GM19324 (cell line): ENCODE results near the gene LAMP2.
"Not testable (repeated sequence)": the region's sequence is repeated elsewhere in the genome, so short reads cannot be mapped to it uniquely, and the experiment has no call there.

ENCODE experiments used
- ATAC-seq: cut with Tn5 transposase; IDR thresholded peaks from one replicate; pipeline ENCODE4 v1.9.1; 2021; ENCODE audit warnings: mild to moderate bottlenecking, moderate library complexity; ENCODE audit not compliant: unreplicated experiment, low FRiP score

LAMP2 gene

GRCh38 chrX:120468825-120469525, at the start of gene LAMP2:
LAMP2 (minus strand) TSS chrX:120469296; CDS start chrX:120469169, 127 bp downstream.
- ATAC-seq, result peak; percentile 95

DNA sequence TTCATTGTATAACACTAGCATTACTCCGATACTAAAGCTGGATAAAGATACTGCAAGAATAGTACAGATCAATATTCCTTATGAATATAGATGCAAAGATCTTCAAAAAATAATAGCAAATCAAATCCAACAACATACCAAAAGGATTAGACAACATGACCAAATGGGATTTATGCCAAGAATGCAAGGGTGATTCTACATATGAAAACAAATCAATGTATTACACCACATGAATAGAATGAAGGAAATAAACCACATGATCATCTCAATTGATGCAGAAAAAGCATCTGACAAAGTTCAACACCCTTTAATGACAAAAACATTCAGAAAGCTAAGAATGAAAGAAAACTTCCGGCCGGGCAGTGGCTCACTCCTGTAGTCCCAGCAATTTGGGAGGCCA, 48.8 kb upstream of the LAMP2 start:
- no peak for ATAC-seq

DNA sequence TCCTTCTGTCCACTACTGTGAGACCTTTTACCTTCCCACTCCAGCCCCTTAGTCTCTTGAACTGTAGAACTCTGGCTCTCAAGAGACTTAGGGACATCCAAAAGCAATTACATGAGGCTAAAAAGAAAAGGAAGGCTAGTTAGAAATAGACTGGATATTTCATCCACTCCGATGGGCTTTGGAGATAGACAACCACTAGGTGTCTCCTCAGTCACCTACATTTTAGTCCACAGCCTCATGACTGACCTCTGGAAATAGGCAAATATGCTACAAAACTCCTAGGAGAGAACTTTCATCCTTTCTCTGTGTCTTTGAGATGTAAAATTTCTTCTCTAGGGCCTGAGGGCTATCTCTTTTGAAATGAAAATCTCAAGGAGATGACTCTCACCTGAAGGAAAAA, 45.1 kb upstream of the LAMP2 start:
- ATAC-seq, result no peak

- no peak for ATAC-seq
Observed at GRCh38 chrX:120512627-120513026, 43.5 kb upstream of the LAMP2 start.

GRCh38 chrX:120512222-120512621, 43.1 kb upstream of the LAMP2 start:
- ATAC-seq, result no peak

- ATAC-seq, result no peak
Observed at GRCh38 chrX:120504569-120504968, 35.5 kb upstream of the LAMP2 start.

DNA sequence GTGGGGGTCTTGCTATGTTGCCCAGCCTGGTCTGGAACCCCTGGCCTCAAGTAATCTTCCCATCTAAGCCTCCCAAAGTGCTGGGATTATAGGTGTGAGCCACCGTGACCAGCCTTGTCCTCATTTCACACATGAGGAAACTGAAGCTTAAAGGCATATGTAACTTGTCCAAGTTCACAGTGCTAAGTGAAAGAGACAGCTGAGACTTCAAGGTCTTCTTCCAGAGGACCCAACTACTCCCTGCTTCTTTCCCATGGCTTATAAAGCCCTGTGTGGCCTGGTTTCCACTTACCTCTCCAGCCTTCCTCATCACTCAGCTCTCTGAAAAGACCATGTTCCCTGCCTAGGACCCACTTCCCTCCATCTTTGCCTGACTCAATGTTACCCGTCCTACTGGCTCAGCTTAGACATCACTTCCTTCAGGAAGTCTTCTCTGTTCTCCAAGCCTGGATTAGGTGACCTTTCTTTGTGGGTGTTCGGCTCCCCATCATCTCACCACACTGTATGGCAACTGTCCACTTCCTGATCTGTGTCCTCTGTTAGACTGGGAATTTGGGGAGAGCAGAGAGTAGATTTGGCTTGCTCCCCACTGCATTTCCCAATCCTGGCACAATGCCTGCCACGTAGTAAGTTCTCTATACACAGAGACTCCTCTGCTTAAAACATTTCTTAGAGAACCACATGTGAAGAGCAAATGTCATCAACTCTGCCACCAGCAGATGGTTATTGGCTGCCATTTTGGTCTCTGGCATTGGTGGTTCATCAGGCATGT, 30.4 kb upstream of the LAMP2 start:
- no peak for ATAC-seq

DNA sequence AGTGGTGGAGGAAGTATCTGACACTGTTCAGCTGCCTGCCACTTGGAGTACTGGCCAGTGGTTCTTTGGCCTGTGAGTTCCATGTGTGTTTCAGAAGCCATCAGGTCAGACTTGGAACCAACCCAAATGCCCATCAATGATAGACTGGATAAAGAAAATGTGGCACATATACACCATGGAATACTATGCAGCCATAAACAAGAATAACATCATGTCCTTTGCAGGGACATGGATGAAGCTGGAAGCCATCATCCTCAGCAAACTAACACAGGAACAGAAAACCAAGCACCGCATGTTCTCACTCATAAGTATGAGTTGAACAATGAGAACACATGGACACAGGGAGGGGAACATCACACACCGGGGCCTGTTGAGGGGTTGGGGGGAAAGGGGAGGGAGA, 21.0 kb upstream of the LAMP2 start:
- not testable (repeated sequence) for ATAC-seq

DNA sequence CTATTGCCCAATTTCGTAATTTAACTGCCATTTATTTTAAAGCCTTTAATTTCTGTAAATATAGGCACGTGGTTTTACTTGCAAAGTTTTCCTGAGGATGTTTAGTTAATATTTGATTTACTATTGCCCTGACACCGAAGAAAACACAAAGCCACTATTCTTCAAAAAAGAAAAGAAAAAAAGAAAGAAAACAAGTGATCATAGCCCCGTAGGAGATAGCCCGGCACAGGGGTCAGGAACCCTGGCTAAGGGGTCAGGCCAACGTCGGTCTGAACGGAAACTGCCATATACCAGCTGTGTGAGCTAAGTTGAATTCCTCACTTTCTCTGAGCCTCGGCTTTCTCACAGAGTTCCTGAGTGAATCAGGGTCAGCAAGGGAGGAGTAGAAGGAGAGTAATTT, 17.7 kb upstream of the LAMP2 start:
- no peak for ATAC-seq

- ATAC-seq, result peak; percentile 65
Observed at GRCh38 chrX:120485638-120486520, 16.8 kb upstream of the LAMP2 start.

DNA sequence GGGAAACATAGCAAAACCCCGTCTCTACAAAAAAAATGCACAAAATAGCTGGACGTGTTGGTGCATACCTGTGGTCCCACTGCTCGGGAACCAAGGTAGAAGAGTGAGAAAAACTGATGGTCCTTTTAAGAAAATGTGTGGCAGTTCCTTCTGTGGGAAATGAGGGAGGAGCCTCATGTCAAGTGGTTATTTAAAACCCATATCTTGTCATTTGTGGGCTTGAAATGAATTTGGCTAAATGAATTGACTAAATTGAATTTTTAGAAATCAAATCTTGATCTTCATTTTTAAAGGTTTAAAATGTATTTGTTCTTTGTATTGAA, 16.2 kb upstream of the LAMP2 start:
- ATAC-seq, result no peak

GRCh38 chrX:120477453-120477852, 8.4 kb upstream of the LAMP2 start:
- ATAC-seq, result no peak

GRCh38 chrX:120476714-120477113, 7.6 kb upstream of the LAMP2 start:
- no peak for ATAC-seq

DNA sequence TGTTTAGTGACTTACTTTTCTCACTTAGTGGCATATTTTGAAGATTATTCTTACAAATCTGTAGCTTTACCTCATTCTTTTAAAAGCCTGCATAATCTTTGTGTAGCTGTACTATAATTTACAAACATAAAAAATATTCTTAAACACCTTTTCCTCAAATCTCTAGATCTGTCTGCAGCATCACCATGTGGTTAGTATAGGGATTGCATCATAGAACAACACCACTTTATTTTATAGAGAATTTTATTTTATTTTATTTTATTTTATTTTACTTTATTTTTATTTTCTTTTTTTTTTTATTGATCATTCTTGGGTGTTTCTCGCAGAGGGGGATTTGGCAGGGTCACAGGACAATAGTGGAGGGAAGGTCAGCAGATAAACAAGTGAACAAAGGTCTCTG, 6.4 kb upstream of the LAMP2 start:
- ATAC-seq, result not testable (repeated sequence)

DNA sequence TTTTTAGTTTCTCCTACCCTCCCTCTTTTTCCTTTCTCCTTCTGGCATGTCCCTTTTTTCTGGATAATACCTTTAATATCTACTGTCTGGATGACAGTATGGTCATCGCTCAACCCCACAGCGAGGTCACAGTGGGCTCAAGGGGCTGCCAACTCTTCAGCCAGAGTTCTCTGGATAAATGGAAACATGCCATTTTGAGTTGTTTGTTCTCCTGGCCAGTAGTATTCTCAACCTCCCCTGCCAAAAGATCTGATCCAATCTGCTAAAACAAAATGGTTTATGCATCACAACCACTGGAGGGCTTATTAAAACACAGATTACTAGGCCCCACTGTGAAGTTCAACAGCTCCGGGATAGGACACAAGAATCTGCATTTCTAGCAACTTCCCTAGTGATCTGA, 5.0 kb upstream of the LAMP2 start:
- no peak for ATAC-seq

DNA sequence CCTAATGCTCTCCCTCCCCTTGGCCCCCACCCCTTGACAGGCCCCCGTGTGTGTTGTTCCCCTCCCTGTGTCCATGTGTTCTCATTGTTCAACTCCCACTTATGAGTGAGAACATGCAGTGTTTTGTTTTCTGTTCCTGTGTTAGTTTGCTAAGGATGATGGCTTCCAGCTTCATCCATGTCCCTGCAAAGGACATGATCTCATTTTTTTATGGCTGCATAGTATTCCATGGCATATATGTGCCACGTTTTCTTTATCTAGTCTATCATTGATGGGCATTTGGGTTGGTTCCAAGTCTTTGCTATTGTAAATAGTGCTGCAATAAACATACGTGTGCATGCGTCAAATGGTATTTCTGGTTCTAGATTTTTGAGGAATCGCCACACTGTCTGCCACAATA, 561 bp upstream of the LAMP2 start:
- not testable (repeated sequence) for ATAC-seq

- ATAC-seq, result no peak
Observed at GRCh38 chrX:120468479-120468824, 644 bp downstream of the LAMP2 start.

DNA sequence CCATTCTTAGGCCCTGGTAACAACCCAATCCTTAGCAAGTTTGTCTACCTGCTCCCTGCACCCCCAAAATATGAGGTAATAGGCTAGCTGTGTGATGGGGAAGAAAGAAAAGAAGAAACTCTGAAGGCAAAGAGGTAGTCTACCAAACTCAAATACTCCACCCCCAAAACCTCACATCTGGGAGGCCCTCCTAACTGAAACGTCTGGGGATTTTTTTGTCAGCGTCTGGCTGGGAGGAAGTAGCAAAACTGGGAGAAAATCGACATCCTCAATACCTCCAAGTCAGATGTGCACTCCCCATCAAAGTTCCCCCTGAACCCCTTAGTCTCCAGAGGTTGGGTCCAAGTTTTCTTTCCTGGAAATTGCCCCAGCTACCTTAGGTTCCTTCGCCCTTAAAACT, 1.0 kb downstream of the LAMP2 start:
- ATAC-seq, result no peak

DNA sequence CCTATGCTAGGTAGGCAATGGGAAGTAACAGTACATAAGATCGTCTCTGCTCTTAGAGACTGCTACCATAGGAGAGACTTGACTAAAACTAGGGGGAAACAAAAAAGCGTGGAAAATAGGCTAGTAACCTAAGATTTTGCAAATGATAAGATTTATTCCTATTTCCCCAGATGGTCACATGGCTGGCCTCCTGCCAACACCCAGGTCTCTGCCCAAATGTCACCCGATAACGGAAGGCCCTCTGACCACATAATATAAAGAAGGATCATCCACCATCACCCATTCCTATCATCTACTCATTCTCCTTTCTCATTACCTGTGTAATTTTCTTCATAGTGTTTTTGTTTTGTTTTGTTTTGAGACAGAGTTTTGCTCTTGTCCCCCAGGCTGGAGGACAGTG, 4.7 kb downstream of the LAMP2 start:
- no peak for ATAC-seq

DNA sequence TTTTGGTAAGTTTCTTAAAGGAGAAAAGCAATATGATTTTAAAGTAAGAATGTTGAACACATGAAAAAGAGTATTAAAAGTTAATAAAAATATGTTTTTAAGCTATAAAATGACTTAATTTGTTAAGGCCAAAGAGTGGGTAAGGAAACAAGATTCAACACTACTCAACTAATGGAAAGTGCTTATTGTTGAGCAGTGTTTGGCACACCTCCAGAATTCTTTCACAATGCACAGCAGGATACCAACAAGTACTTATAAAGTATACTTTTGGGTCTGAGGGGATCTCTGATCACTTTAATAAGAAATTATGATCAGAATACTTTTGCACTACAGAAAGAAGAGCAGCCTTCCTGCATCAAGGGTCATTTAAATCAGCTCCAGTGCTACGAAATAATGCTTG, 5.9 kb downstream of the LAMP2 start:
- ATAC-seq, result no peak

- ATAC-seq, result no peak
Observed at GRCh38 chrX:120462370-120462769, 6.7 kb downstream of the LAMP2 start.
